COR-L47 (cell line): ENCODE results near the gene MACC1.
"Not testable (repeated sequence)": the region's sequence is repeated elsewhere in the genome, so short reads cannot be mapped to it uniquely, and the experiment has no call there.

ENCODE experiments used
- DNase-seq: peaks from one replicate; lab custom pipeline; 2025; lab: John Stamatoyannopoulos, UW

Gene MACC1

GRCh38 chr7:20128001-20128400 lies 89.2 kb downstream of the MACC1 start:
- DNase-seq = no peak

GRCh38 chr7:20126060-20126459 lies 91.1 kb downstream of the MACC1 start:
- DNase-seq = not testable (repeated sequence)

GRCh38 chr7:20124087-20124486 lies 93.1 kb downstream of the MACC1 start:
- not testable (repeated sequence) for DNase-seq

DNA sequence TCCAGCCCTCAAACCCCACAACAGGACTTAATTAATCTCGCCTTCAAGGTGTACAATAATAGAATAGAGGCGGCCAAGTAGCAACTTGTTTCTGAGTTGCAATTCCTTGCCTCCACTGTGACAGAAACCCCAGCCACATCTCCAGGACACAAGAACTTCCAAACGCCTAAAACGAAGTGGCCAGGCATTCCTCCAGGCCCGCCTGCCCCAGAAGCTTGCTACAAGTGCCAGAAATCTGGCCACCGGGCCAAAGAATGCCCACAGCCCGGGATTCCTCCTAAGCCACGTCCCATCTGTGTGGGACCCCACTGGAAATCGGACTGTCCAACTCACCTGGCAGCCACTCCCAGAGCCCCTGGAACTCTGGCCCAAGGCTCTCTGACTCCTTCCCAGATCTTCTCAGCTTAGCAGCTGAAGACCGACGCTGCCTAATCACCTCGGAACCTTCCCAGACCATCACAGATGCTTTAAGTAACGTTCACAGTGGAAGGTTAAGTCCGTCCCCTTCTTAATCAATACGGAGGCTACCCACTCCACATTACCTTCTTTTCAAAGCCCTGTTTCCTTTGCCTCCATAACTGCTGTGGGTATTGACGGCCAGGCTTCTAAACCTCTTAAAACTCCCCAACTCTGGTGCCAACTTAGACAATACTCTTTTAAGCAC lies 94.4 kb downstream of the MACC1 start:
- not testable (repeated sequence) for DNase-seq

GRCh38 chr7:20122073-20122472 lies 95.1 kb downstream of the MACC1 start:
- no peak for DNase-seq

DNA sequence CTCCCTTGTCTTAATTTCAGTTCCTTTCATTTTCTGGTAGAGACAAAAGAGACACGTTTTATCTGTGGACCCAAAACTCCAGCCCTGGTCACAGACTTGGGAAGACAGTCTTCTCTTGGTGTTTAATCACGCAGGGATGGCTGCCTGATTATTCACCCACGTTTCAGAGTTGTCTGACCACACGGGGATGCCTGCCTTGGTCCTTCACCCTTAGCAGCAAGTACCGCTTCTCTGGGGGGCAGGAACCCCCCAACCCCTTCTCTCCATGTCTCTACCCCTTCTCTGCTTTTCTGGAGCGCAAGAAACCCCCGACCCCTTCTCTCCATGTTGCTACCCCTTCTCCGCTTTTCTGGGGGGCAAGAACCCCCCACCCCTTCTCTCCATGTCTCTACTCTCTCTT lies 95.8 kb downstream of the MACC1 start:
- no peak for DNase-seq

DNA sequence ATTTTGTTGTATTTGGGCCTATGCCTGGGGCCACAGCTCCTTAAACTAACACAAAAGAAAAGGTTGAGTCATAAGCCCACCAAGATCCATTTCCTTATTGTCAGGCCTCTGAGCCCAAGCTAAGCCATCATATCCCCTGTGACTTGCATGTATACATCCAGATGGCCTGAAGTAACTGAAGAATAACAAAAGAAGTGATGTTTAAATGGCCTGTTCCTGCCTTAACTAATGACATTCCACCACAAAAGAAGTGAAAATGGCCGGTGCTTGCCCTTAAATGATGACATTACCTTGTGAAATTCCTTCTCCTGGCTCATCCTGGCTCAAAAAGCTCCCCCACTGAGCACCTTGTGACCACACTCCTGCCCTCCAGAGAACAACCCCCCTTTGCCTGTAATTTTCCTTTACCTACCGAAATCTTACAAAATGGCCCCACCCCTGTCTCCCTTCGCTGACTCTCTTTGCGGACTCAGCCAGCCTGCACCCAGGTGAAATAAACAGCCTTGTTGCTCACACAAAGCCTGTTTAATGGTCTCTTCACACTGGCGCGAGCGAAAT lies 96.5 kb downstream of the MACC1 start:
- DNase-seq = not testable (repeated sequence)

DNA sequence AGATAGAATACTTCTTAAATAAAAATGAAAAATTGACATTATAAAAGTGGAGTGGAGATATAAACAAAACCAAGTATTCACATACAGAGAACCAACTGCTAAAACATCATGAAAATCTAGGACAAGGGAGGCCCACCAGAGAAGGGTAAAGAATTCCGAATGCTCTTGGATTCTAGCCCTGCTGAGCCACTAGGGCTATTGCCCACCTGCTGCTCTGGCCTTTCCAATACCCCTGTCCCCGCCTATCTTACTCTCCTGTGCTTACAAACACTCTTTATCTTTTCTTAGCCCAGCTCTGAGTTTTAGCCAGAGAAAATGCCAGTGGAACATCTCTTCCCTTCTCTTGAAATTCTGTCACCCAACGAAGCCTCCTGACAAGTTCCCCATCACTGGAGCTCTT lies 100.3 kb downstream of the MACC1 start:
- DNase-seq = no peak

DNA sequence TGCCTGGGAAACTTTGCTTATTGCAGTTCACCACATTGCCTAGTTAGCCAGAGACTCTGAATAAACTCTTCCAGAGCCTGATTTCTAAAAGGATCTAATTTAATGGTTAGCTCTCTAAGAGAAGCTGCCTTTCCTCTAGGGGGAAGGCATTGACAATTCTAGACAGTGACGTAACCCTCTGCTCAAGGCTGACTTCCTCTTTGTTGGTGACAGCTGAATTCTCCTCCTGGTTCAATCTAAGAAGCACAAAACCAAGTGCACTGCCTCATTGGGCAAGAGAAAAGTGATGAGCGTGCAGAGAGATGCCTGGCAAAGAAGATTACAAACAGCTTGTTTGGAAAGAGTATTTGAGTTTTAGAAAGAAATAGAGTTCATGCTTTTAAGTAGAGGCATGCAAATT lies 102.7 kb downstream of the MACC1 start:
- DNase-seq = no peak

GRCh38 chr7:20113427-20114027 lies 103.7 kb downstream of the MACC1 start:
- no peak for DNase-seq

GRCh38 chr7:20112696-20113095 lies 104.5 kb downstream of the MACC1 start:
- DNase-seq = no peak

DNA sequence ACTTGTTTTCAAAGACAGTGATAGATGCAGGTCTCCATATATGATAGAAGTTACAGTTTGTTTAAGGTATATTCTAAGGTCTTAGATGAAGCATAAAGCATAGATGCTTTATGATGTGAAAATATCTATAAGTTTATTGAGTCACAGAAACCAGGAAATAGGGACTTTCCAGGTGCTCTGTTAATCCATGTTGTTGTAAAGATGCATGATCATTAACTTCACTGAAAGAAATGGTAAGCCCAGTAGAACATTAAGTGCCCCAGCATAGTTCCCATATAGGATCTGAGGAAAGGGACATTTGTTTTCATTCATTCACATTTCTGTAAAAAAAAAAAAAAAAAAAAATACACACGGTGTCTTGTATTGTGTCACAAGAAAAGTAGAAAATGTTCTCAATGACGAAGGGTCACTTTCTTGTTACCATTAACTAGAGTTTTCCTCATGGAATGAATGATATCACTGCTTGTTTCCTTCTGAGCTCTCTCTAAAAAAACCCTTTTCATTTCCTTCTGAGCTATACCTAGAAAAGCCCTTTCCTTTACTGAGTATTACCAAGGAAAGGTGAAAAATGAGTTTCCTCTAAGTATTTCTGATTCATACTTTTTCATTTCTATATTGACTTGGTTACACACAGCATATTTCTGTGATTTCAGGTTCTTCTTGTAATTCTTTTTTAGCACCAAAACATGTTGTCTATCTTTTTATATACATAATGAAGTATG lies 105.2 kb downstream of the MACC1 start:
- no peak for DNase-seq

DNA sequence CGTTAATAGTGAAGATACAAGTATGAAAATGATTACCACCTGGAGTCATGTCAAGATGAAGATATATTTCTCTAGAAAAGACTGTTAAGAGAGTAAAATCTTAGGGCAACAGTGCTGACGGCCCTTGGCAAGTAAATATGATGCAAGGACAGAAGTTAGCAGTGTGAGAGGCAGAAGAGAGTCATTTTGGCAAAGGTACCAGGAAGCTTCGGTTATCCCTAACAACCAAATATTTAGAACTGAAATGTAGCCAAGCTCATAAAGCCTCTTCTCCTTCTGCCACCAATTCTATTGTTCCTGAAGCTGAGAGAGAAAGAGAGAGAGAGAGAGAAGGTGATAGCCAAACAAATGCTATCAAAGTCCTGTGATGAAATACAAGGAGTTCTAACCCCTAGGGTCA lies 109.6 kb downstream of the MACC1 start:
- no peak for DNase-seq

- DNase-seq = no peak
Measured at GRCh38 chr7:20104696-20105095, 112.5 kb downstream of the MACC1 start.

GRCh38 chr7:20102982-20103381 lies 114.2 kb downstream of the MACC1 start:
- no peak for DNase-seq

- no peak for DNase-seq
Measured at GRCh38 chr7:20095862-20096261, 121.3 kb downstream of the MACC1 start.

GRCh38 chr7:20095436-20095835 lies 121.7 kb downstream of the MACC1 start:
- DNase-seq = no peak

GRCh38 chr7:20089431-20089830 lies 127.8 kb downstream of the MACC1 start:
- DNase-seq = no peak

- no peak for DNase-seq
Measured at GRCh38 chr7:20085086-20085485, 132.1 kb downstream of the MACC1 start.
